Heart left ventricle (tissue), 16 donors: Measurements from ENCODE around the gene RAP1GAP. TPM values are rescaled to one million over a fixed set of nuclear protein-coding genes. Genes with fewer than 3 reads are reported as not detected.
"Not testable (repeated sequence)": the region's sequence is repeated elsewhere in the genome, so short reads cannot be mapped to it uniquely, and the experiment has no call there.

Experiments used
- ATAC-seq, 4 donors: fragments of 200-7000 bp; cut with Tn5 transposase; one replicate each; pipeline ENCODE4 v1.9.1; 2020 to 2022; ENCODE audit warnings: moderate library complexity in 4 of 4, mild to moderate bottlenecking in 3 of 4, moderate number of reproducible peaks in 1 of 4
- DNase-seq, 5 donors: peaks; one replicate each; pipeline ENCODE4 v3.0.0-alpha.2; 2020
- H3K27ac ChIP-seq, 12 donors: fragments of 200-600 bp; sonication (generic) in 4 of 12; one replicate each; pipeline versions ENCODE4 v1.5.0 to v1.8.0; 2016 to 2022; ENCODE audit warnings: mild to moderate bottlenecking in 2 of 12
- H3K27me3 ChIP-seq, 9 donors: fragments of 200-600 bp; sonication (generic) in 2 of 9; one replicate each; pipeline versions ENCODE4 v1.5.1 to v1.8.0; 2016 to 2022; ENCODE audit warnings: mild to moderate bottlenecking in 3 of 9
- H3K36me3 ChIP-seq, 9 donors: fragments of 200-600 bp; sonication (generic) in 2 of 9; one replicate each; pipeline versions ENCODE4 v1.5.0 to v1.8.0; 2018 to 2022; ENCODE audit warnings: mild to moderate bottlenecking in 2 of 9
- H3K4me1 ChIP-seq, 12 donors: fragments of 200-600 bp; sonication (generic) in 4 of 12; one replicate each; pipeline versions ENCODE4 v1.5.0 to v1.8.0; 2016 to 2022; ENCODE audit warnings: mild to moderate bottlenecking in 3 of 12
- H3K4me3 ChIP-seq, 12 donors: fragments of 200-600 bp; sonication (generic) in 4 of 12; one replicate each; pipeline versions ENCODE4 v1.5.0 to v1.8.0; 2017 to 2022; ENCODE audit warnings: mild to moderate bottlenecking in 9 of 12, moderate library complexity in 4 of 12
- H3K9me3 ChIP-seq, 12 donors: fragments of 200-600 bp; sonication (generic) in 4 of 12; one replicate each; pipeline versions ENCODE4 v1.5.0 to v1.8.0; 2016 to 2022; ENCODE audit warnings: mild to moderate bottlenecking in 1 of 12
- CTCF ChIP-seq, 12 donors: fragments of 200-600 bp; sonication (generic) in 4 of 12; IDR thresholded peaks; one replicate each; pipeline versions ENCODE4 v1.5.0 to v1.8.0; 2018 to 2022; ENCODE audit warnings: antibody characterized with exemption in 12 of 12, mild to moderate bottlenecking in 5 of 12
- POLR2A ChIP-seq, 2 donors: fragments of 450-650 bp; IDR thresholded peaks; one replicate each; pipeline ENCODE4 v1.6.1; 2017; ENCODE audit warnings: antibody characterized with exemption in 2 of 2, mild to moderate bottlenecking in 2 of 2, moderate library complexity in 2 of 2
- WGBS, 4 donors: extraction: QIAGEN DNeasy Blood & Tissue Kit in 2 of 4; methylation state at CpG; one replicate each; pipeline versions ENCODE4 v1.1.5 to v1.1.7; 2013 to 2018; 5-methylcytosine and 5-hydroxymethylcytosine counted together
- intact Hi-C, 10 donors: fragments of 100-400 bp; cut with DNase I; formaldehyde crosslinking; loops; one replicate each; pipeline versions ENCODE4 v1.11.1 to v1.14.2; 2022
- polyA plus RNA-seq, 2 donors: library from polyadenylated mRNA; stranded (reverse); fragments of 200-250 nt; gene quantifications; one replicate each; pipeline ENCODE4 v1.2.3, GENCODE V29; 2013
- total RNA-seq, 9 donors: library from RNA; depleted of rRNA in 2 of 9; stranded (reverse); fragments of >200 nt in 2 of 9; fragmentation: NEBNext Ultra II Directional in 3 of 9; extraction: Animal tissue kit (Norgen Biotek cat#: 25700) in 3 of 9; gene quantifications; one replicate each; pipeline versions ENCODE4 v1.1.0 to v1.2.4, GENCODE V29; 2016 to 2023
- donor health status: ischemic (EF 13 %, LVEDD 7.1; RV severe dilation, severe dysfunction).
- donor health status: healthy with polysubstance abuse.
- donor health status: DM: no; HTN: yes; CAD: no.
- donor health status: DM: no; HTN: no; CAD: no.
- donor health status: ischemic (EF 25% LVEDD 6.9; RV normal size, moderate dysfunction).
- donor health status: ischemic (EF 25% LVEDD 5.7; RV mildly dilated, moderate dysfunction).
- donor health status: healthy.
- donor health status: DM: yes; HTN: yes; CAD: no.
- donor health status: ischemic (EF 35%, LVEDD 5.7; RV mildly dilated, moderate dysfunction).
- donor health status: nonischemic (EF 11% LVEDD 7.7; RV severe dilation, severe dysfunction).
- donor health status: DM: yes; HTN: yes; CAD: no.
- donor health status: PGD.
- donor health status: ischemic (EF 29% LVEDD 5.4; RV normal size, mild dysfunction).
- donor health status: nonischemic (EF 23%, LVEDD 6.1; RV moderate dilation, normal function).

Gene RAP1GAP
- total and polyA plus RNA-seq, 11 donors, result 0.75 to 8.0 (median 3.8) TPM

GRCh38 chr1:21568006-21568746, 101.0 kb downstream of the RAP1GAP start:
- intact Hi-C loops, result no loop called here
- Histone ChIP-seq H3K27ac (no peak overlapping the region), H3K9me3 (peaks cover 0 to 9% (median 0%) of the 10 kb centered on the region in 12 donors), H3K4me1 (peaks cover 0 to 5% (median 0%) of the 10 kb centered on the region in 12 donors), H3K4me3 (no peak overlapping the region), H3K27me3 (no peaks in the 10 kb centered on the region), H3K36me3 (no peaks in the 10 kb centered on the region)
- TF ChIP-seq POLR2A (IDR thresholded peaks at IDR 0.05), result no peak
- no peak for TF ChIP-seq CTCF (IDR thresholded peaks at IDR 0.05)
- ATAC-seq (no peak), DNase-seq (no peak)
- WGBS, 4 donors, result 87 to 88% (median 88%) methylated on average over 15 of the region's 15 CpGs

GRCh38 chr1:21567241-21568005, 101.7 kb downstream of the RAP1GAP start:
- intact Hi-C loops, result no loop called here
- ATAC-seq (peak in 3 of 4 donors; percentile 18 to 38 (median 24)), DNase-seq (peak in 1 of 5 donors; percentile 15)
- no peak for TF ChIP-seq POLR2A (IDR thresholded peaks at IDR 0.05)
- WGBS, 4 donors, result 76 to 82% (median 80%) methylated on average over 20 to 24 of the region's 24 CpGs
- H3K27ac ChIP-seq, result no peak overlapping the region
- H3K27me3 ChIP-seq, result no peaks in the 10 kb centered on the region
- H3K36me3 ChIP-seq, result no peaks in the 10 kb centered on the region
- no peak overlapping the region for H3K4me3 ChIP-seq
- peaks cover 0 to 5% (median 0%) of the 10 kb centered on the region in 12 donors for H3K4me1 ChIP-seq
- peaks cover 0 to 8% (median 0%) of the 10 kb centered on the region in 12 donors for H3K9me3 ChIP-seq

- H3K4me1 ChIP-seq, H3K4me3 ChIP-seq, DNase-seq, H3K36me3 ChIP-seq, intact Hi-C loops, H3K27ac ChIP-seq, H3K9me3 ChIP-seq, H3K27me3 ChIP-seq, ATAC-seq: not testable (repeated sequence)
- 90 to 98% (median 94%) methylated on average over 15 of the region's 15 CpGs for WGBS, 4 donors
Observed at GRCh38 chr1:21566361-21566760, 102.8 kb downstream of the RAP1GAP start.

GRCh38 chr1:21565285-21565684, 103.9 kb downstream of the RAP1GAP start:
- DNase-seq (no peak), ATAC-seq (no peak)
- WGBS, 4 donors, result 58 to 75% (median 69%) methylated on average over 8 of the region's 8 CpGs
- Histone ChIP-seq H3K27ac (no peak overlapping the region), H3K27me3 (no peaks in the 10 kb centered on the region), H3K4me1 (peaks cover 0 to 5% (median 0%) of the 10 kb centered on the region in 12 donors), H3K9me3 (no peaks in the 10 kb centered on the region), H3K36me3 (no peaks in the 10 kb centered on the region), H3K4me3 (no peak overlapping the region)
- TF ChIP-seq POLR2A (IDR thresholded peaks at IDR 0.05) (no peak), CTCF (IDR thresholded peaks at IDR 0.05) (no peak)
- intact Hi-C loops, result no loop called here

GRCh38 chr1:21564521-21565095, 104.5 kb downstream of the RAP1GAP start:
- ATAC-seq, result peak in 2 of 4 donors; percentile 39 to 46
- DNase-seq, result no peak
- no peaks in the 10 kb centered on the region for H3K27me3 ChIP-seq
- TF ChIP-seq CTCF (IDR thresholded peaks at IDR 0.05), result no peak
- TF ChIP-seq POLR2A (IDR thresholded peaks at IDR 0.05), result no peak
- no peaks in the 10 kb centered on the region for H3K36me3 ChIP-seq
- intact Hi-C loops, result no loop called here
- H3K27ac ChIP-seq, result no peak overlapping the region
- peaks cover 0 to 5% (median 0%) of the 10 kb centered on the region in 12 donors for H3K4me1 ChIP-seq
- no peak overlapping the region for H3K4me3 ChIP-seq
- WGBS, 4 donors, result 85 to 91% (median 87%) methylated on average over 12 to 14 of the region's 14 CpGs
- H3K9me3 ChIP-seq, result no peaks in the 10 kb centered on the region
